IMR-90 (cell line): ENCODE measurements around the gene KLHL9.

ENCODE experiments used
- BHLHE40 ChIP-seq: fragments of 150-350 bp; IDR thresholded peaks from 2 replicates; pipeline ENCODE4 v1.6.1; 2016; ENCODE audit warnings: mild to moderate bottlenecking, low read depth, low read length
- CHD1 ChIP-seq: IDR thresholded peaks from 2 replicates; pipeline ENCODE4 v1.6.1; 2012; ENCODE audit warnings: low read depth, low read length, improper control_type of control experiment
- CTCF ChIP-seq: conservative IDR thresholded peaks from 2 replicates; pipeline ENCODE4 v1.5.1; 2012; ENCODE audit warnings: mild to moderate bottlenecking, low read depth, low read length, improper control_type of control experiment
- MAZ ChIP-seq: IDR thresholded peaks from 2 replicates; pipeline ENCODE4 v1.6.1; 2012; ENCODE audit warnings: low read depth, mild to moderate bottlenecking, low read length, improper control_type of control experiment, moderate library complexity, borderline replicate concordance
- NFE2L2 ChIP-seq: fragments of 150-350 bp; IDR thresholded peaks from 2 replicates; pipeline ENCODE4 v1.6.1; 2016; ENCODE audit warnings: low read depth, mild to moderate bottlenecking, low read length
- POLR2A ChIP-seq: IDR thresholded peaks from 2 replicates; pipeline ENCODE4 v1.6.1; 2012; ENCODE audit warnings: mild to moderate bottlenecking, low read depth, low read length
- RAD21 ChIP-seq: IDR thresholded peaks from 2 replicates; pipeline ENCODE4 v1.6.1; 2012; ENCODE audit warnings: low read length, improper control_type of control experiment
- RCOR1 ChIP-seq: IDR thresholded peaks from 2 replicates; pipeline ENCODE4 v1.6.1; 2012; ENCODE audit warnings: mild to moderate bottlenecking, low read length, improper control_type of control experiment; ENCODE audit not compliant: insufficient replicate concordance
- RFX5 ChIP-seq: IDR thresholded peaks from 2 replicates; pipeline ENCODE4 v1.8.0; 2012; ENCODE audit warnings: low read depth, mild to moderate bottlenecking, low read length, moderate library complexity
- SMC3 ChIP-seq: fragments of 150-350 bp; IDR thresholded peaks from 2 replicates; pipeline ENCODE4 v1.6.1; 2016; ENCODE audit warnings: low read depth, mild to moderate bottlenecking, antibody characterized with exemption, low read length, moderate library complexity
- TF ChIP-seq, protein P1 (sequence below): fragments of 150-350 bp; IDR thresholded peaks from 2 replicates; pipeline ENCODE4 v1.6.1; 2016; ENCODE audit warnings: low read depth, mild to moderate bottlenecking, low read length, moderate library complexity, borderline replicate concordance

DNA sequence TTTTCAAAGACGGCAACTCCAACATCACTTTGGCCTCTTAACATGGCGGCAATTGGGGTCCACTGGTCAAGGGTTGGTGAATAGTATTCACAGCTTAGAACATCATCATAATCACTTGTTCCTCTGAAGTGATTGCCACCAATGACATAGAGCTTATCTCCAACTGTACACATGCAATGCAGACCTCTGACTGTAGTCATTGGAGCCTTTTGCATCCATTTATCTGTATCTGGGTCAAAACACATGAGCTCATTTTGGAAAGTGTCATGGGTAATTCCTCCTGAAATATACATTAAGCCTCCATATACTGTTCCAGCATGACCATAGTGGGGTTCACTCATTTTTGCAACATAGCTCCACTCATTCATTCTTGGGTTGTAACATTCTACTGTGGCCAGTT lies 2.0 kb downstream of the KLHL9 start:
- TF ChIP-seq POLR2A, result no peak
- TF ChIP-seq NFE2L2, result no peak
- no peak for TF ChIP-seq CTCF
- no peak for TF ChIP-seq RAD21
- TF ChIP-seq MAZ, result no peak
- TF ChIP-seq RFX5, result no peak
- TF ChIP-seq SMC3, result no peak
- no peak for TF ChIP-seq BHLHE40
- TF ChIP-seq RCOR1, result no peak
- TF ChIP-seq, protein P1, sequence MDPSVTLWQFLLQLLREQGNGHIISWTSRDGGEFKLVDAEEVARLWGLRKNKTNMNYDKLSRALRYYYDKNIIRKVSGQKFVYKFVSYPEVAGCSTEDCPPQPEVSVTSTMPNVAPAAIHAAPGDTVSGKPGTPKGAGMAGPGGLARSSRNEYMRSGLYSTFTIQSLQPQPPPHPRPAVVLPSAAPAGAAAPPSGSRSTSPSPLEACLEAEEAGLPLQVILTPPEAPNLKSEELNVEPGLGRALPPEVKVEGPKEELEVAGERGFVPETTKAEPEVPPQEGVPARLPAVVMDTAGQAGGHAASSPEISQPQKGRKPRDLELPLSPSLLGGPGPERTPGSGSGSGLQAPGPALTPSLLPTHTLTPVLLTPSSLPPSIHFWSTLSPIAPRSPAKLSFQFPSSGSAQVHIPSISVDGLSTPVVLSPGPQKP, result no peak
- no peak for TF ChIP-seq CHD1
